Measurements from ENCODE around the gene TMEM236.

The TMEM236 gene

DNA sequence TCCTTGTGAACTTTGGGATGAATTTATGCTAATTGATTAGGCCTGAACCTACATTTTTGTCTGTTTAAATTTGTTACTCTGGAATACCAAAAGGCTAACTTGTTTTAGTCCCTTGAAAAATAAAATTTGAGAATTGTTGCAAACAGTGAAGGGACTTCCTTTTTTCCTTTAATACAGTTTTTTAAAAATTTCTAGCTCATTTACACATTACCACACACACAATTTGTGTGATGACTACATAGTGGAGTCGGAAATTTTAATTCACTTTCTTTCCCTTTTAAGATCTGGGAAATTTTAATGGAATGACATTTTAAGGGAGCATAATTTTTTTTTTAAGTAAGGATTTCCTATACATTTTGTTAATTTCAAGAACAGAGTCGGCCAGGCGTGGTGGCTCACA, 8.6 kb upstream of the TMEM236 start:
- DNase-seq: no peak

GRCh38 chr10:17744341-17744861, 7.6 kb upstream of the TMEM236 start:
- no peak for DNase-seq

- DNase-seq: no peak
Measured at GRCh38 chr10:17747883-17748550, 4.0 kb upstream of the TMEM236 start.

DNA sequence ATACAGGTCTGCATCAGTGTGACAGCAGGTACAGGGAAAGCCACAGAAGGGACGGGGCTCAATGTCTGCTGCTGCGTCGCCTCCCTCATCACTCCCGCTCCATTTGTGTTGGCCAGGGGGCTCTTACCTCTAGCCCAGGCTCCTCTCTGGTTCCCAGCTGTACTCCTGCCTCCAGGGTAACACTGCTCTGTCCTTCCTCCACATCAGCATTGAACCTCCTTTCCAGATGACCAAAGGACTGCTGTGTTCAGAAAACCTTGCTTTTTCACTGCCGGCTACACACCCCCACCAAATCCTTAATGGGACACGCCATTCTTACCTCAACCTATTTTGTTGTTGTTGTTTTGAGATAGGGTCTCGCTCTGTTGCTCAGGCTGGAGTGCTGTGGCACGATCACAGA, 2.1 kb upstream of the TMEM236 start:
- DNase-seq: no peak

- DNase-seq: no peak
Measured at GRCh38 chr10:17756557-17757217, 4.7 kb downstream of the TMEM236 start.

- no peak for DNase-seq
Measured at GRCh38 chr10:17758200-17758599, 6.2 kb downstream of the TMEM236 start.

GRCh38 chr10:17758896-17759295, 6.9 kb downstream of the TMEM236 start:
- no peak for DNase-seq

- no peak for DNase-seq
Measured at GRCh38 chr10:17764142-17764541, 12.1 kb downstream of the TMEM236 start.

GRCh38 chr10:17765602-17766001, 13.6 kb downstream of the TMEM236 start:
- no peak for DNase-seq

DNA sequence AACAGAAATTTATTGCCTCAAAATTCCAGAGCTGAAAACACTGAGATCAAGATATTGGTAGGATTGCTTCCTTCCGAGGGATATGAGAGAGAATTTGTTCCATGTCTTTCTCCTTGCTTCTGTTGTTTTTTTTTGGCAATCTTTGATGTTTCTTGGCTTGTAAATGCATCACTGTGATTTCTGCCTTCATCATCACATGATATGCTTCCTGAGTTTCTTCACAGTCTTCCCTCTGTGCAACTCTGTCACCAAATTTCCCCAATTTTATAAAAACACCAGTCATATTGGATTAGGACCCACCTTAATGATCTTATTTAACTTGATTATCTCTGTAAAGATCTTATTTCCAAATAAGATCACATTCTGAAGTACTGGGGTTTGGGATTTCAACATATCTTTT, 14.7 kb downstream of the TMEM236 start:
- DNase-seq: no peak

DNA sequence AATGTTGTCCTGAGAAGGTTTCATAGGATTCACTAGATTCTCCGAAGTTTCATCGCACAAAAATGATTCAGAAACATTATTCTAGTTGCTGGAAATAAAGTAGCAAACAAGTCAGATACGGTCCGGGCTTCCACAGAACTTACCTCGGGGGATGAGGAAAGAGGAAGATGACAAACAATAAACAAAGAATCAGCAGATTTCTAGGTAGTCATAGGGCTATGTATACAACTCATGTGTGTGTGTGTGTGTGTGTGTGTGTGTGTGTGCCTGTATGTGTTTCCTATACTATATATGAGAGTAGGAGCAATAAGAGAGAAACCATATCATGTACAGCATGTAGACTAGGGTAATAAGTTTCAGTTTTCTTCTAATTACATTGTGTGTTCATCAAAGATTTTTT, 16.5 kb downstream of the TMEM236 start:
- DNase-seq: no peak

- no peak for DNase-seq
Measured at GRCh38 chr10:17768957-17769356, 17.0 kb downstream of the TMEM236 start.

DNA sequence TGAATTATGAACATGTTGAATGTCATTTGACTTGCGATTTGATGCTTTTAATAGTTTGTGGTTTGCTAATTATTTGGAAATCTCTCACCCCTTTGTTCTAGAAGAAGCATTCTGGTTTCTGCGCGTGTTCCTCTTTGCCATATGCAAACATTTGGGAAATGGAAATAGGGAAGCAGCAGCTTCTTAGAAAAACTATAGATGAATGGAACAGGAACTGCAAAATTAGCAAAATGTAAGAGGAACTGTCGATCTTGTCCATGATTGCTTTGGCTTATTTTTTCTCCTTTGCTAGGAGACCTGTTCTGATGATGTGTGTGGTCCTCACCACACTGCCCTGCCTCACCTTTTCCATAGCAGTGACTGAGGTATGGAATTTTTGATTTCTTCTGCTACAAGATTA, 19.0 kb downstream of the TMEM236 start:
- DNase-seq: no peak

DNA sequence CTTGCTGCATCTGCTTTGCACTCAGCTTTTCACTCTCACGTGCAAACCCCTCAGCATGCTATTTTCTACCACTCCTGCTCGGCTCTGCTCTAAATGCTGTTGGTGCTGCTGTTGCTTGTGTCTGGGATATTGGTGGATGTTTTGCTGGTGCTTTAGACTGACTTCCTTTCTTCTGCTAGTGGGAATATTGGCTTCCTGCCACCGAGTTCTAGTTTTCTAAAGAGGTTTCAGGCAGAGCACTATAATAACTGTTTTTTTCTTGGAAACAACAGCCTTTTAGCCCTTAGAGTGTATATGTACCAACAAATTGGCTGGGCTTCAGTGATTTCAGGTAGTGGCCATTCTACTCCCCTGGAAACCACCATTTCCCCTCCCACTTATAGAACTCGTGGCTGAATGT, 27.8 kb downstream of the TMEM236 start:
- no peak for DNase-seq

DNA sequence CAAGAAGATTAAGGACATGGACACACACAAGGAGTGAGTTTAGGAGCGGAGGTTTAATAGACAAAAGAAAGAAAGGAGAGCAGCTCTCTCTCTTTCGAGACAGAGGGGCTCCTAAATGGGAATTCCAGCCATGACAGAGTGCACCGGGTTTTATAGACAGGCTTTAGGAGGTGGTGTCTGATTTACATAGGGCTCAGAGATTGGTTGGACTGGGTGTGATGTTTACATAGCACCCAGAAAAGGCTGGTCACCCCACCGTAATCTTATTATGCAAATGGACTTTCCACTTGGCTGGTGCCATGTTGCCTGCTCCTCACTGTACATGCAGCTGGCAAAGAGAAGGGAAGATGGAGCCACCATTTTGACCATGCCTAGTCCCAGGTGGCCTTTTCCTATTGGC, 28.7 kb downstream of the TMEM236 start:
- DNase-seq: no peak

DNA sequence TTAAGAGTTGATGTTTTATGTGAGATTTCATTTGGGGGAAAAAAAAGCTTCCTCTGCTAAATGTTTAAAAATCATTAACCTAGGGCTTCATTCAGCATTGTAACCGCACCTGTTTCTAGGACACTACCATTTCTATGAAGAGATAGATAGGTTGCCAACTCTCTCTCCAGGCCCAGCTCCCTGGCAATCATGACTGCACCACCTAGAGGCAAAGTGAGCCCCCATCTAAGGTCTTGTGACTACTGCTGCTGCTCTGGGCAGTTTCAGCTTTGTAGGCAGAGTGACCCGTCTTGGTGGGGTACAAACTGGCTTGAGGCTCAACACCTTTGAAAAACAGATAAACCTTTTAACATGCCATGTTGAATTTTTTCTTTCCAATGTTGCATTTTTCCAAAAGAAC, 29.9 kb downstream of the TMEM236 start:
- DNase-seq: no peak

DNA sequence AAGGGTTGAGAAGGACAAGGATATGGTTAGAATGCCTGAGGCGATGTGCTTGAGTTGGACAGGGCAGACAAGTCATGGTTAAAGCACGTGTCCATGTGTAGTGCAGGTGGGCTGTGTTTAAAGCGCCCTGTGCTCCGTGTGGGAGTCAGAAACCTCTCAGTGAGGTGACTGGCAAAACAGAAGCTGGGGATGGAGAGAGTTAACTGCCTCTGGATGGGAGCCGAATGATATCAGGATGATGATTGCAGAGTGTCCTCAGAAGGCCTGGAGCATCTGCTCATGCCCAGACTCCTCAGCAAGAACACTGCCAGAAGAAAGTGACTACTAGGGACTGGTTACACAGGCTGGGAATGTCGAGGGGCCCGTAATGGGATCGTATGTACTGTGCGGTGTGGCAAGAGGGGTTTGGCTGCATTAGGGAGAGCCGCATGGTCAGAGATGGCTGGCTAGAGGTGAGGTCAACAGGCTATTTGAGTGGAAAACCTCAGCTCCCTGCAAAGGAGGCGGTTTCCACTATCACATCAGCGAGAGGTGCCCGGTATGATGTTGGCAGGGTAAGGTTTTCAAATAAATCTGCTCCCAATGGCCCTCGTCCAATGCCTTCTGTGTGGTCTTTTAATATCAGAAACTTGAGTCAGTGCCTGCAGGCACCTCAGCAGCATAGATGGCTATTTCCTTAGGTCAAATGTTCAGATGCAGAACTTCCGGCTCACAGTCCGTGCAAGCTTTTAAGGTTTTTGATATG, 31.1 kb downstream of the TMEM236 start:
- DNase-seq: no peak

GRCh38 chr10:17783751-17784150, 31.8 kb downstream of the TMEM236 start:
- DNase-seq: no peak

- DNase-seq: no peak
Measured at GRCh38 chr10:17784688-17785087, 32.7 kb downstream of the TMEM236 start.

GRCh38 chr10:17785276-17785930, 33.4 kb downstream of the TMEM236 start:
- no peak for DNase-seq

- DNase-seq: no peak
Measured at GRCh38 chr10:17787087-17787961, 35.3 kb downstream of the TMEM236 start.

DNA sequence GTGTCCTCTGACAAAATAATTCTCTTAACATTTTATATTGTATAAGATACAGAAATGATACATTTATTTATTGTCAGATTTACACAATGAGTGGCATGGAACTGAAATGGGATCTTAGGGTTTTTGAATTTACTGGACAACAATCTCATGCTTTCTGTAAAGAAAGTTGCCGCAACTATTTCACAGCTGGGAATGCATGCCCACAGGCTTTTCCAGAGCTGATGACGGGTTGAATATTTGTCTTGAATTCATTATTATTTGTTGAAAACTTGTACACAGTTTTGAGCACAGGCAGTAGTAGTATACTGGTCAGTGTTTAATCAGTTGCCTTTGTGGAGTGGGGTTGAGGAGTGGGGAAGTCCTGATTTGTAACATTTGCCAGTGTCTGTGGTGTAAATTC, 36.6 kb downstream of the TMEM236 start:
- no peak for DNase-seq

Data from activated CD4-positive, alpha-beta T cell treated with anti-CD3 and anti-CD28 coated beads, Interleukin-2, amount 50 U/mL, for 1 hour (primary cell).